Activated CD8-positive, alpha-beta T cell treated with anti-CD3 and anti-CD28 coated beads for 36 hours (primary cell): Measurements from ENCODE around the gene ERCC6. TPM values are rescaled to one million over a fixed set of nuclear protein-coding genes. Genes with fewer than 3 reads are reported as not detected.

Experiments used
- ATAC-seq: fragments of 200-7000 bp; cut with Tn5 transposase; one replicate; pipeline ENCODE4 v1.10.0; 2021; ENCODE audit warnings: mild to moderate bottlenecking, moderate library complexity
- CTCF ChIA-PET: fragments of 350-600 bp; sonication (Branson Sonifier 250); formaldehyde crosslinking; loops from one replicate; lab custom pipeline; 2021; ENCODE audit warnings: antibody characterized with exemption; lab: Charles Lee
- POLR2A ChIA-PET: fragments of 350-600 bp; sonication (Branson Sonifier 250); formaldehyde crosslinking; loops from one replicate; lab custom pipeline; 2021; ENCODE audit warnings: antibody characterized with exemption; lab: Charles Lee
- DNase-seq: peaks from one replicate; pipeline ENCODE4 v3.0.0-alpha.2; 2020
- H3K27ac Mint-ChIP-seq: one replicate; pipeline ENCODE4 v1.8.0; 2021; ENCODE audit warnings: mild to moderate bottlenecking, mixed read lengths
- H3K27me3 Mint-ChIP-seq: one replicate; pipeline ENCODE4 v1.8.0; 2021; ENCODE audit warnings: mixed read lengths
- H3K36me3 Mint-ChIP-seq: one replicate; pipeline ENCODE4 v1.8.0; 2021; ENCODE audit warnings: low read depth, mixed read lengths
- H3K4me1 Mint-ChIP-seq: one replicate; pipeline ENCODE4 v1.8.0; 2021; ENCODE audit warnings: low read depth, mixed read lengths
- H3K4me3 Mint-ChIP-seq: one replicate; pipeline ENCODE4 v1.8.0; 2021; ENCODE audit warnings: mild to moderate bottlenecking, moderate library complexity, mixed read lengths
- H3K9me3 Mint-ChIP-seq: one replicate; pipeline ENCODE4 v1.8.0; 2021; ENCODE audit warnings: mixed read lengths
- intact Hi-C: fragments of 100-400 bp; cut with micrococcal nuclease; formaldehyde crosslinking; loops from one replicate; pipeline ENCODE4 v1.10.0; 2022
- total RNA-seq, 2 experiments: library from RNA; stranded (reverse); gene quantifications; one replicate each; pipeline ENCODE4 v1.2.3, GENCODE V29; 2021
- TF ChIP-seq, protein P1 (sequence below): fragments of 200-600 bp; IDR thresholded peaks from one replicate; pipeline ENCODE4 v1.8.0; 2022; ENCODE audit warnings: antibody characterized with exemption, mild to moderate bottlenecking

The ERCC6 gene
- total RNA-seq, 2 experiments from 2014 or later, result 19.1 to 21.8 TPM

DNA sequence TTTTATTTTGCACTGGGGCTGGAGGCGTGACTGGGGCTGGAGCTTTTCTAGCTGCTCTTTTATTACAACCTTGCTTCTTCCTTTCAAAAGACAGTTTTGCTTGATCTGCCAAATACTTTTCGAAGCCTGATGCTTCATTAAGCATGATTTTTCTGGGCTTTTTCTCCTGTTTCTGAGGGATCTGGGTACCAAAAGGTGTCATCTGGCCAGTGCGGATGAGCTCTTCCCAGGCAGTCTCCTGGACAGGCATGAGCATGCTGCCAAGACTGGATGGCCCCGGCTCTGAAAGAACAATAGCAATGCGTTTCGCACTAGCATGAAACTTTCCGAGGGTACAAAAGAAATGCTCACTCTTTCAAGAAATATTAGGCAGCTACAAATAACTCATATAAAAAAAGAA, 14.4 kb downstream of the ERCC6 start:
- H3K36me3 Mint-ChIP-seq, result peaks cover 41% of the 10 kb centered on the region
- intact Hi-C loops, result no loop called here
- H3K9me3 Mint-ChIP-seq, result no peaks in the 10 kb centered on the region
- H3K4me3 Mint-ChIP-seq, result no peak overlapping the region
- H3K27ac Mint-ChIP-seq, result no peak overlapping the region
- TF ChIP-seq, protein P1, sequence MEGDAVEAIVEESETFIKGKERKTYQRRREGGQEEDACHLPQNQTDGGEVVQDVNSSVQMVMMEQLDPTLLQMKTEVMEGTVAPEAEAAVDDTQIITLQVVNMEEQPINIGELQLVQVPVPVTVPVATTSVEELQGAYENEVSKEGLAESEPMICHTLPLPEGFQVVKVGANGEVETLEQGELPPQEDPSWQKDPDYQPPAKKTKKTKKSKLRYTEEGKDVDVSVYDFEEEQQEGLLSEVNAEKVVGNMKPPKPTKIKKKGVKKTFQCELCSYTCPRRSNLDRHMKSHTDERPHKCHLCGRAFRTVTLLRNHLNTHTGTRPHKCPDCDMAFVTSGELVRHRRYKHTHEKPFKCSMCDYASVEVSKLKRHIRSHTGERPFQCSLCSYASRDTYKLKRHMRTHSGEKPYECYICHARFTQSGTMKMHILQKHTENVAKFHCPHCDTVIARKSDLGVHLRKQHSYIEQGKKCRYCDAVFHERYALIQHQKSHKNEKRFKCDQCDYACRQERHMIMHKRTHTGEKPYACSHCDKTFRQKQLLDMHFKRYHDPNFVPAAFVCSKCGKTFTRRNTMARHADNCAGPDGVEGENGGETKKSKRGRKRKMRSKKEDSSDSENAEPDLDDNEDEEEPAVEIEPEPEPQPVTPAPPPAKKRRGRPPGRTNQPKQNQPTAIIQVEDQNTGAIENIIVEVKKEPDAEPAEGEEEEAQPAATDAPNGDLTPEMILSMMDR, result no peak
- H3K27me3 Mint-ChIP-seq, result no peaks in the 10 kb centered on the region
- DNase-seq (no peak), ATAC-seq (no peak)
- H3K4me1 Mint-ChIP-seq, result peaks cover 7% of the 10 kb centered on the region
- CTCF ChIA-PET, result interaction anchor here (1.1 to 1.4 kb wide), 3 partner anchors 12 to 868 kb away, joined by 3 to 6 read pairs (median 5); no protein-coding TSS in a partner anchor
- POLR2A ChIA-PET, result interaction anchor here (1.0 kb wide), 1 partner anchor 9 kb away, joined by 3 read pairs; no protein-coding TSS in a partner anchor

DNA sequence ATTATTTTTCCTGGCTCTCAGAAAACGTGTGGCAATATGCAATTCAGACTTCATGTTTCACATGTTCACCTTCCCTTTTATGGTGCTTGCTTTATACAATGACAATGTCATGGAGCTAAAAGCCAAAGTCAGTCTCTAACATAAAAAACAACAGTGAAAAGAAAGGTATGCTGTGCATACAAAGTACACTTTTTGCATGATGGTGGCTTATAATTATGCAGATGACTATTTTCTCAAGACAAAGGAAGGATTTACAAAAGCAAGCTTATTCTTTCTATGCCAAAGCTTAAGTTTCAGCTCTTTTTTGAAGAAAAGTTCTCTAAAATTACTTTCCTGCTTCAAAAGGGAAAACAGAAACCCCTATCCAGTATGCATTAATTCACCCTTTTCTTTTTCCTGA, 15.6 kb downstream of the ERCC6 start:
- ATAC-seq (no peak), DNase-seq (no peak)
- ChIA-PET CTCF (interaction anchor here (1.3 to 3.2 kb wide), 4 partner anchors 11 to 116 kb away, joined by 3 to 14 read pairs (median 6); no protein-coding TSS in a partner anchor), POLR2A (interaction anchor here (1.4 kb wide), 1 partner anchor 111 kb away, joined by 4 read pairs; no protein-coding TSS in a partner anchor)
- TF ChIP-seq, protein P1, result no peak
- intact Hi-C loops, result no loop called here
- Mint-ChIP-seq H3K4me1 (no peaks in the 10 kb centered on the region), H3K9me3 (no peaks in the 10 kb centered on the region), H3K36me3 (peaks cover 37% of the 10 kb centered on the region), H3K27ac (no peak overlapping the region), H3K27me3 (no peaks in the 10 kb centered on the region), H3K4me3 (no peak overlapping the region)

DNA sequence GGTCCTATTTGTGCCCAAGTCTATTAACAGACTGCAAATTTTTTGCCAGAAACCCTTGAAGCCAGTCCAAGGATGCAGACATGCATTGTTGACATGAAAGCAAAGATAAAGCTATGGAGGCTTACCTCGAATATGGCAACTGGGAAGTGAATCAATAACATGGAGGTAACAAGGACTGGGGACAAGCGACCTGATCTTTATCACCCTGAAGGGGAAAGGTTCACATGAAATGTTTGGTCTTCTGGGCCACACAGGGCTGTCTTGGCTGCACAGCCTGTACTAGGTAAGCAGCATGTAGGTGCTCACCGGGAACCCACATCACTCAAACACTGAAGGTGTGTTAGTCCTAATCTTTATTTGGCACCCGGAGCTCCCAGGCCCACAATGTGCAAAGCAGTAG, 17.9 kb downstream of the ERCC6 start:
- no peak for ATAC-seq
- CTCF ChIA-PET, result interaction anchor here (1.0 to 3.2 kb wide), 3 partner anchors 9 to 114 kb away, joined by 6 to 14 read pairs (median 6); no protein-coding TSS in a partner anchor
- no peak overlapping the region for H3K4me3 Mint-ChIP-seq
- peaks cover 31% of the 10 kb centered on the region for H3K36me3 Mint-ChIP-seq
- H3K9me3 Mint-ChIP-seq, result no peaks in the 10 kb centered on the region
- no peaks in the 10 kb centered on the region for H3K27me3 Mint-ChIP-seq
- intact Hi-C loops, result no loop called here
- POLR2A ChIA-PET, result no interaction called here
- TF ChIP-seq, protein P1, result no peak
- H3K27ac Mint-ChIP-seq, result no peak overlapping the region
- DNase-seq, result no peak
- H3K4me1 Mint-ChIP-seq, result no peaks in the 10 kb centered on the region

DNA sequence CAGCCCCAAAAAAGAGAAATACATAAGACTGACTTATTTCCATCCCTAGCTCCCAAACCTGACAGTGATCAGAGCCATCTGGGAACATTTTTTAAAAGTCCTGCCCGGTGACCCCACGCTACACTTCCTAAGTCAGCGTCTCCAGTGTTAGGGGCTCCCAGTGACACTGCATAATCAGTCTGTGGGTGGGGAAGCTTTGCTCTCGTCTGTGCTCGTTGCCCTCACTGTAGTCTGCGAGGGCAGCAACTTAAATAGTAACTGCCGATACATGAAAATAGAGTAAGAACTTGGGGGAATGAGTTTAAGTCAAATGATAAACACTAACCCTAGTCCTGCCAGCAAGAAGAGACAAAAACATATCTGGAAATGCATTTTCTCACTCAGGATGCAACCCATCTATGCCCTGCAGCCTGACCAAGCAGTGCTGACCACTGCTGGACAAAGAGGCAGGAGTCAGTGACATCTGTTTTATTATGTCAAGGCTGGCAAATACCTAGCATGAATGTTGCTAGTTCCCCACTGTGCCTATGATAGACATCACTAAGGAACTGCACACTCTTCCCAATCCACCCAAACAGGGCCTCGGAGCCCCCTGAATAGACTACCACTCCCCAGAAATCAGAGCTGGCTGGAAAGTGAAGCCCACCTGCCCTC, 18.7 kb downstream of the ERCC6 start:
- Mint-ChIP-seq H3K36me3 (peaks cover 26% of the 10 kb centered on the region), H3K9me3 (no peaks in the 10 kb centered on the region), H3K4me3 (no peak overlapping the region), H3K27ac (no peak overlapping the region), H3K4me1 (no peaks in the 10 kb centered on the region), H3K27me3 (no peaks in the 10 kb centered on the region)
- no peak for ATAC-seq
- TF ChIP-seq, protein P1, result no peak
- no peak for DNase-seq
- ChIA-PET CTCF (interaction anchor here (0.7 to 3.2 kb wide), 14 partner anchors 10 to 864 kb away, joined by 3 to 23 read pairs (median 5); partner anchors contain the start of gene ERCC6), POLR2A (interaction anchor here (1.8 kb wide), 1 partner anchor 12 kb away, joined by 7 read pairs; no protein-coding TSS in a partner anchor)
- intact Hi-C loops, result no loop called here

DNA sequence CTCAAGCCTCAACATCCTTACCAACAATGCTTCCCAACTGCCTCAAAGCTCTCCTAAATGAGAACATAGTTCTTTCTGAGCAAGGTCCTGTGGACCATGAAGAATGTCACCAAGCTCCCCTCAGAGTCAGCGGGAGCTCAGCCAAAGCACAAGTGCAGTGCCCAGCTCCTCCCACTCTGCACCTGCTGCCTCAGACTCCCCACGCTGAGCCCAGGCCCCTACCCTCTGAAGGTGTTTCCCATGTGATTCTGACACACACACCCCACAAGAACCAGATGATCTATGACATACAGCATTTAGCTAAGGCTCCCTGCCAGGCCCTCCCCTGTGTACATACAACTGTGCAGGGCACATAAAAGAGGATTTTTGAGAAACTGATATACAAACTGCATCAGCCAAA, 19.2 kb downstream of the ERCC6 start:
- no peak overlapping the region for H3K27ac Mint-ChIP-seq
- TF ChIP-seq, protein P1, result no peak
- H3K27me3 Mint-ChIP-seq, result no peaks in the 10 kb centered on the region
- DNase-seq (no peak), ATAC-seq (no peak)
- H3K4me3 Mint-ChIP-seq, result no peak overlapping the region
- CTCF ChIA-PET, result interaction anchor here (0.6 to 2.5 kb wide), 15 partner anchors 9 to 863 kb away, joined by 3 to 23 read pairs (median 5); partner anchors contain the start of gene ERCC6
- POLR2A ChIA-PET, result interaction anchor here (1.8 kb wide), 1 partner anchor 11 kb away, joined by 7 read pairs; no protein-coding TSS in a partner anchor
- H3K4me1 Mint-ChIP-seq, result no peaks in the 10 kb centered on the region
- H3K36me3 Mint-ChIP-seq, result peaks cover 25% of the 10 kb centered on the region
- no peaks in the 10 kb centered on the region for H3K9me3 Mint-ChIP-seq
- intact Hi-C loops, result loop anchor here (10.0 kb wide), 2 partner anchors 535 to 865 kb away; no protein-coding TSS in a partner anchor
